Subcutaneous abdominal adipose tissue (tissue), 5 donors: Measurements from ENCODE around the gene SMAD3.

Experiments
- H3K27ac ChIP-seq: one replicate; pipeline ENCODE4 v1.7.0; 2013; ENCODE audit warnings: low read depth, mild to moderate bottlenecking, inconsistent platforms, low read length, moderate library complexity
- H3K27me3 ChIP-seq, 5 donors: one replicate each; pipeline ENCODE4 v1.7.0; 2013; ENCODE audit warnings: low read length in 5 of 5, inconsistent platforms in 1 of 5; ENCODE audit not compliant: control insufficient read depth in 5 of 5, insufficient read depth in 4 of 5
- H3K36me3 ChIP-seq, 5 donors: one replicate each; pipeline ENCODE4 v1.7.0; 2013; ENCODE audit warnings: low read length in 5 of 5; ENCODE audit not compliant: control insufficient read depth in 5 of 5, insufficient read depth in 5 of 5
- H3K4me1 ChIP-seq, 5 donors: one replicate each; pipeline ENCODE4 v1.7.0; 2013; ENCODE audit warnings: low read length in 5 of 5, mild to moderate bottlenecking in 3 of 5, moderate library complexity in 1 of 5; ENCODE audit not compliant: control insufficient read depth in 5 of 5, insufficient read depth in 5 of 5
- H3K4me3 ChIP-seq, 5 donors: one replicate each; pipeline ENCODE4 v1.7.0; 2013; ENCODE audit warnings: low read length in 5 of 5, low read depth in 1 of 5
- H3K9ac ChIP-seq, 5 donors: one replicate each; pipeline ENCODE4 v1.7.0; 2013; ENCODE audit warnings: low read length in 5 of 5, mild to moderate bottlenecking in 4 of 5, moderate library complexity in 3 of 5
- H3K9me3 ChIP-seq, 5 donors: one replicate each; pipeline ENCODE4 v1.7.0; 2013; ENCODE audit warnings: low read length in 5 of 5; ENCODE audit not compliant: control insufficient read depth in 5 of 5
- donor health status: healthy.
- donor health status: healthy.
- donor health status: healthy.
- donor health status: healthy.
- donor health status: healthy.

Gene SMAD3

GRCh38 chr15:67167091-67167490 is 101.7 kb downstream of the SMAD3 start:
- Histone ChIP-seq H3K4me1 (peaks cover 4 to 34% (median 25%) of the 10 kb centered on the region in 5 donors), H3K36me3 (peaks cover 5 to 71% (median 58%) of the 10 kb centered on the region in 5 donors), H3K9ac (no peak overlapping the region), H3K9me3 (no peaks in the 10 kb centered on the region), H3K4me3 (no peak overlapping the region), H3K27ac (no peak overlapping the region), H3K27me3 (no peaks in the 10 kb centered on the region)

GRCh38 chr15:67168694-67169093 is 103.3 kb downstream of the SMAD3 start:
- H3K4me3 ChIP-seq: no peak overlapping the region
- peaks cover 4 to 28% (median 21%) of the 10 kb centered on the region in 5 donors for H3K4me1 ChIP-seq
- peaks cover 5 to 85% (median 66%) of the 10 kb centered on the region in 5 donors for H3K36me3 ChIP-seq

GRCh38 chr15:67170143-67170925 is 104.9 kb downstream of the SMAD3 start:
- Histone ChIP-seq H3K9ac (no peak overlapping the region), H3K36me3 (peaks cover 5 to 90% (median 69%) of the 10 kb centered on the region in 5 donors), H3K4me3 (no peak overlapping the region), H3K27ac (no peak overlapping the region), H3K4me1 (peaks cover 6 to 25% (median 23%) of the 10 kb centered on the region in 5 donors), H3K27me3 (no peaks in the 10 kb centered on the region), H3K9me3 (no peaks in the 10 kb centered on the region)

More at GRCh38 chr15:67168694-67169093, 103.3 kb downstream of the SMAD3 start:
- Histone ChIP-seq H3K27me3 (no peaks in the 10 kb centered on the region), H3K27ac (no peak overlapping the region), H3K9me3 (no peaks in the 10 kb centered on the region), H3K9ac (no peak overlapping the region)

GRCh38 chr15:67171471-67171870 is 106.1 kb downstream of the SMAD3 start:
- H3K36me3 ChIP-seq: peaks cover 5 to 81% (median 60%) of the 10 kb centered on the region in 5 donors
- no peak overlapping the region for H3K27ac ChIP-seq
- H3K4me3 ChIP-seq: no peak overlapping the region

GRCh38 chr15:67172172-67172571 is 106.8 kb downstream of the SMAD3 start:
- Histone ChIP-seq H3K27ac (no peak overlapping the region), H3K4me1 (peaks cover 10 to 42% (median 39%) of the 10 kb centered on the region in 5 donors), H3K36me3 (peaks cover 5 to 74% (median 53%) of the 10 kb centered on the region in 5 donors), H3K9ac (no peak overlapping the region), H3K27me3 (no peaks in the 10 kb centered on the region), H3K9me3 (no peaks in the 10 kb centered on the region), H3K4me3 (no peak overlapping the region)

More at GRCh38 chr15:67171471-67171870, 106.1 kb downstream of the SMAD3 start:
- H3K27me3 ChIP-seq: no peaks in the 10 kb centered on the region
- H3K9me3 ChIP-seq: no peaks in the 10 kb centered on the region
- H3K9ac ChIP-seq: no peak overlapping the region
- peaks cover 10 to 36% (median 34%) of the 10 kb centered on the region in 5 donors for H3K4me1 ChIP-seq

- H3K9ac ChIP-seq: no peak overlapping the region
- peaks cover 5 to 71% (median 45%) of the 10 kb centered on the region in 5 donors for H3K36me3 ChIP-seq
- no peaks in the 10 kb centered on the region for H3K27me3 ChIP-seq
- H3K4me3 ChIP-seq: no peak overlapping the region
- H3K9me3 ChIP-seq: no peaks in the 10 kb centered on the region
- peaks cover 10 to 36% (median 34%) of the 10 kb centered on the region in 5 donors for H3K4me1 ChIP-seq
- H3K27ac ChIP-seq: no peak overlapping the region
Observed at GRCh38 chr15:67173005-67173404, 107.6 kb downstream of the SMAD3 start.

- Histone ChIP-seq H3K27me3 (no peaks in the 10 kb centered on the region), H3K4me1 (peaks cover 6 to 35% (median 26%) of the 10 kb centered on the region in 5 donors), H3K27ac (no peak overlapping the region), H3K9ac (no peak overlapping the region), H3K36me3 (peaks cover 5 to 70% (median 42%) of the 10 kb centered on the region in 5 donors), H3K9me3 (no peaks in the 10 kb centered on the region), H3K4me3 (no peak overlapping the region)
Observed at GRCh38 chr15:67173786-67174185, 108.4 kb downstream of the SMAD3 start.

- H3K27ac ChIP-seq: no peak overlapping the region
- H3K4me1 ChIP-seq: peaks cover 6 to 34% (median 22%) of the 10 kb centered on the region in 5 donors
- H3K9me3 ChIP-seq: no peaks in the 10 kb centered on the region
- H3K27me3 ChIP-seq: no peaks in the 10 kb centered on the region
- no peak overlapping the region for H3K9ac ChIP-seq
- H3K4me3 ChIP-seq: no peak overlapping the region
- H3K36me3 ChIP-seq: peaks cover 5 to 70% (median 43%) of the 10 kb centered on the region in 5 donors
Observed at GRCh38 chr15:67174446-67174845, 109.0 kb downstream of the SMAD3 start.

GRCh38 chr15:67174864-67175573 is 109.6 kb downstream of the SMAD3 start:
- H3K27me3 ChIP-seq: no peaks in the 10 kb centered on the region
- peak overlapping the region in 2 of 5 donors; percentile 27 to 38 for H3K9ac ChIP-seq
- peaks cover 6 to 34% (median 22%) of the 10 kb centered on the region in 5 donors for H3K4me1 ChIP-seq
- H3K27ac ChIP-seq: peak overlapping the region; percentile 67
- H3K36me3 ChIP-seq: peaks cover 5 to 72% (median 49%) of the 10 kb centered on the region in 5 donors
- no peaks in the 10 kb centered on the region for H3K9me3 ChIP-seq
- H3K4me3 ChIP-seq: no peak overlapping the region

GRCh38 chr15:67175643-67176071 is 110.3 kb downstream of the SMAD3 start:
- peaks cover 6 to 34% (median 22%) of the 10 kb centered on the region in 5 donors for H3K4me1 ChIP-seq
- H3K9ac ChIP-seq: peak overlapping the region in 3 of 5 donors; percentile 3 to 45 (median 38)

More at GRCh38 chr15:67175643-67176071, 110.3 kb downstream of the SMAD3 start:
- Histone ChIP-seq H3K4me3 (peak overlapping the region in 1 of 5 donors; percentile 37), H3K36me3 (peaks cover 5 to 70% (median 46%) of the 10 kb centered on the region in 5 donors), H3K9me3 (no peaks in the 10 kb centered on the region), H3K27ac (peak overlapping the region; percentile 67), H3K27me3 (no peaks in the 10 kb centered on the region)
